ENCODE measurements around the gene CACNA1A. TPM values are rescaled to one million over a fixed set of nuclear protein-coding genes. Genes with fewer than 3 reads are reported as not detected.

CACNA1A gene
- total and polyA plus RNA-seq, 2 of the 13 experiments (the other 11 are each of a cell fraction or from before 2014, with no cell fraction given), result not detected

DNA sequence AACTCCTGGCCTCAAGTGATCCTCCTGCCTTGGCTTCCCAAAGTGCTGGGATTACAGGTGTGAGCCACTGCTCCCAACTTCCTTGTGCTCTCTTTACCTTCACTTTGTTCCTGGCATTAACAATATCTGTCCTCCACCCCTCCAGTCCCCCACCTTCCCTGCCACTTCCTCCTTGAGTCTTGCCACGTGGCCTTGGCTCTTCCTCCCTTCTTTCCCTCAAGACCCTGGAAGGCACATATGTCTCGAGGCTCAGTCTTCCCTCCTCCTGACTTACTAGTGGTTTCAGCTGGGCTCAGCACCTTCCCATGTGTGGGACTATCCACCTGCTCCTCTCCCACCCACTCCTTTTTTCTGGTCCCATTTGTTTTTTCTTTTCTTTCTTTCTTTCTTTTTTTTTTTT is 285.4 kb downstream of the CACNA1A start (continued):
- TF ChIP-seq ZNF574 (CRISPR knock-in tag; IDR thresholded peaks at IDR 0.05), result no peak
- TF ChIP-seq ZBTB7B (CRISPR knock-in tag; IDR thresholded peaks at IDR 0.05), result no peak
- no peak for TF ChIP-seq ADNP (CRISPR knock-in tag; IDR thresholded peaks at IDR 0.05)
- TF ChIP-seq CSRNP2 (CRISPR knock-in tag; conservative IDR thresholded peaks at IDR 0.05; ENCODE audit: low read depth), result no peak
- no peak for TF ChIP-seq ETV6 (CRISPR knock-in tag; conservative IDR thresholded peaks at IDR 0.05)
- no peak for TF ChIP-seq NR0B2 (CRISPR knock-in tag; IDR thresholded peaks at IDR 0.05)
- TF ChIP-seq SATB2 (CRISPR knock-in tag; IDR thresholded peaks at IDR 0.05), result no peak
- TF ChIP-seq ZNF280D (CRISPR knock-in tag; IDR thresholded peaks at IDR 0.05), result no peak
- TF ChIP-seq NAIF1 (CRISPR knock-in tag; IDR thresholded peaks at IDR 0.05; ENCODE audit: borderline replicate concordance), result no peak
- no peak for TF ChIP-seq NFE2L1 (CRISPR knock-in tag; IDR thresholded peaks at IDR 0.05; ENCODE audit: borderline replicate concordance)
- no peak for TF ChIP-seq NFE2L2 (IDR thresholded peaks at IDR 0.05; ENCODE audit: low read length)
- TF ChIP-seq IKZF5 (CRISPR knock-in tag; IDR thresholded peaks at IDR 0.05), result no peak

All from HepG2 (cell line).